ENCODE data around the gene PKP4.

Gene PKP4

DNA sequence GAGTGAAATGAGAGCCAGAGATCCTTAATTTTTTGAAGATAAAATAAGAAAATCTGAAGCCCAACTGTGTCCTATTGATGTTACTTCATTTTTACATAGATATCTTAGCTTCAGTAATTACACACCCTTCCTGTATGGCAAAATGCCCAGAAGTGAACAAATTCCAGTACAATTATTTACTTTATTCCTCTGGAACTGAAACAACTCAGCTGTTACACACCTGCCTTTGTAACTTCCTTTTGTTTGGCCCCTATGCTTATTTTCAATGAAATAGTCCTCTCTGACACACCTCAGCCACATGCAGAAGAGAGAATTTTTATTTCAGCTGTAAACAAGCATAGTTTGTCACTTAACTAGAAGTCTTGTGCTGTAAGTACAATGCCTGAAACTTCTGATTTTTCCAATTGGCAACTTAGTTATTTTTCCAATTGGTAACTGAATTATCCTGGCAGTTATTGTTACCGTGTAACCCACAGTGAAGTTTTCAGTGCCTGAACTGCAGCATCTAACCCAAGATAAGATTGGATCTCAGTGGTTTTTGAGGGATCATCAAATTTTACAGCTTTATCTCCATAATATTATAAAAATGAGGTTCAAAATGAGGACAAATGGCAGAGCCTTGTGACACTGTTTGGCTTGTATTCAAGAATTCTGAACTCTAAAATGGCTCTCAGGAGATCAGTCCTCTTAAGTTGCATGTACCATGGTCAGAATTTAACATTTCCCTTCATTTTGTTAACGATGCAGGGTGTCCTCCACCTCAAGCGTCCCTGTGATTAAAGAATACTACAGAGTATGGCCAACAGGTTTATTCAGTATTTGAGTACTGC lies 82.6 kb downstream of the PKP4 start:
- Mint-ChIP-seq H3K27ac (no peak overlapping the region), H3K9me3 (no peaks in the 10 kb centered on the region), H3K4me1 (no peaks in the 10 kb centered on the region), H3K36me3 (no peaks in the 10 kb centered on the region), H3K4me3 (no peak overlapping the region)
- ATAC-seq (no peak), DNase-seq (ENCODE audit: low spot score in 2 of 2) (no peak)

DNA sequence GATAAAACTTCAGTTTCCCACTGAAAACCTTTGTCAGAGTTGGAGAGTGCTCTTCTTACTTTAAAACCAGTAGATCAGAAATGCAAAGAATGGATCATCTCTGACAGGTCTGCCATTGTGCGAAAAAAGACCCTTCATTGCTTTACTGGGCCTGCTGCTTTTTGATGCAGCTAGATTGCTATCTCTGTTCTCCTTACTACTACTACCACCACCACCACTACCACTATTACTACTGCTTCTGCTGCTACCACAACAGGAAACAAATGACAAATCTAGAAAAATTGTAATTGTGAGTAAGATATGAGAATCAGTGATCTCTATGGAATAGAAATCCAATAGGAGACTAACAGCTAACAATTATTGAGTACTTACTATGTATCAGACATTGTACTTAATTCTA lies 85.8 kb downstream of the PKP4 start:
- DNase-seq (ENCODE audit: low spot score in 2 of 2) (no peak), ATAC-seq (peak; percentile 69)
- Mint-ChIP-seq H3K4me1 (no peaks in the 10 kb centered on the region), H3K36me3 (no peaks in the 10 kb centered on the region), H3K27ac (no peak overlapping the region), H3K4me3 (no peak overlapping the region), H3K9me3 (no peaks in the 10 kb centered on the region)

DNA sequence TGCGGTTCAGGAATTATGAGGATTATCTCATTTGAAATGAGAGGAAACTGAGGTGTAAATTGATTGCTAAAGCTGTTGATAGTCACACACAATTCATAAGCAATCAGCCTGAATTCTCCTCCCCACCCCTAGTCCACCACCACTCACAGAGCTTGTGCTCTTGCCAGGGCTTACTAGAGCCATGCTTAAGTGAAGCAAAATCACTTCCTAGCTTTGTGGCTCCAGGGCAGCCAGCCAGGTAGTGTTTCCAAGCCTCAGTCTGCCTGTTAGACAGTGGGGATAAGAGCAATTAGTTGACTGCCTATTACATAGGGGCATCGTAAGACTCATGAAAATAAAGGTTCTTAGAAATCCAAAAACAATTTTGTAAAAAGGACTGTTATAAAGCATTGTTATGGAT lies 87.2 kb downstream of the PKP4 start:
- H3K27ac Mint-ChIP-seq: no peak overlapping the region
- no peak overlapping the region for H3K4me3 Mint-ChIP-seq
- DNase-seq (ENCODE audit: low spot score in 2 of 2) (no peak), ATAC-seq (no peak)
- no peaks in the 10 kb centered on the region for H3K36me3 Mint-ChIP-seq
- no peaks in the 10 kb centered on the region for H3K4me1 Mint-ChIP-seq
- no peaks in the 10 kb centered on the region for H3K9me3 Mint-ChIP-seq

DNA sequence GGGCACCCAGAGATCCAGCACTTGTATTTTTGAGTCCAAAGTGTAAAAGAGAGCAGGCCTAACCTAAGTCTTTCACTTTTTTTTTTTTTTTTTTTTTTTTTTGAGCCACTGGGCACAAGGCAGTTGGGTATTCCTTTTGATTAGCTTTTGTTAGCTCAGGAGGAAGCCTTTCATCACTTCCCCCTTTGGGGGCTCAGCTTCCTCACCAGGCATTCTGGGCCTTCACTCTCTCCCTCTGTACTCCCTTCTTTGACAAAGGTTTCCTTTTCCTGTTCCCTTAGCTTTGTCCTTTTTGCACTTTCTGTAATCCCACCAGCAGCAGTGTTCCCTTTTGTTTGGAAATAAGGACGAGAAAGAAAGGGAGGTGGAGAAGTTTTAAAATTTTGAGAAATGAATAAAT lies 88.2 kb downstream of the PKP4 start:
- Mint-ChIP-seq H3K9me3 (no peaks in the 10 kb centered on the region), H3K4me1 (no peaks in the 10 kb centered on the region), H3K27ac (no peak overlapping the region), H3K4me3 (no peak overlapping the region), H3K36me3 (no peaks in the 10 kb centered on the region)
- no peak for ATAC-seq
- DNase-seq (ENCODE audit: low spot score in 2 of 2): no peak

DNA sequence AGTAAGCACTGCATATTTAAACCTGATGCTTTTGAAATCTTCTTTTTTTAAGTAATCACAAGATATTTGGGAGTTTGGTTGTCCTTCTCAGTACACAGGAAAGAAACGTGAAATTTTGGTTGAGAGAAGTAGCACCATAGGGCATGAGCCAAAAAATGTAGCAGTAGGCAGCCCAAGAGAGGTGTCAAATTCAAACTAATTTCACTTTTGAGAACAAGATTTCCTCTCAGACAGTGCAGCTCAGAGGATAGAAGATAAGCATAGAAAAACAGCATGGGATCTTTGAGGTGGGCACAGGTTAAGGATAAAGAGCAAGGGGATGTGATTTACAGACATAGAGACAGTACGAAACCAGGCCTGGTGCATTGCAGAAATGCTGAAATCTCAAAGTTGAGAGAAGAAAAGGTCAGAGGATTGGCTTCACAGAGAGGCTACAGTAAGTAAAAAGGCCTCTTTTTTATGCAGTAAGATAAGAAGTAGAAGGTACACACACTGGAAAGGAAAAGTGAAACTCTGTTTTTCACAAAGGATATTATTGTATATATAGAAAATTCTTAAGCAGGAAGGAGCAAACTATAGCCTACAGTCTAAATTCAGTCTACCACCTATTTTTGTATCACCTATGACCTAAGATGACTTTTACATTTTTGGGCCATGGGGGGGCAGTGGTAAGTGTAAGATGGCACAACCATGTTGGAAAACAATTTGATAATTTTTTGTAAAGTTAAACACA lies 89.8 kb downstream of the PKP4 start:
- Mint-ChIP-seq H3K4me3 (no peak overlapping the region), H3K27ac (no peak overlapping the region), H3K9me3 (no peaks in the 10 kb centered on the region), H3K4me1 (no peaks in the 10 kb centered on the region), H3K36me3 (no peaks in the 10 kb centered on the region)
- DNase-seq (ENCODE audit: low spot score in 2 of 2) (no peak), ATAC-seq (no peak)

DNA sequence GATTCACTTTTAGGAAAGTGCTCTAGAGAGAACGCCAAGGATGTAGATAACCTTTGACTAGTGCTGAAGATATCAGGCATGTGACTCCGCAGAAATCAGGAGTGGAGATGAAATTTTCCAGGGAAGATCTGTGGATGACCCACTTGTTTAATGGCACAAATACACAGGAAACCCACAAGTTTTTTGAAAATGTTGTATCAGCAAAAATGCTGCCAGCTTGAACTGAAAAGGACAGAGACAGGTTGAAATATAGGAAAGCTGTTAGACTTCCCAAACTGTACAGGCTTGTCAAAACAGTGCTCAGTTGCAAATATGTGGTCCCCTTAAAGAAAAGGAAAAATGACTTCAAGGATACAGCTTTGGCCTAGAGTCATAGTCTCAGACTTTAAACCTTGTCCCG lies 96.5 kb downstream of the PKP4 start:
- Mint-ChIP-seq H3K9me3 (no peaks in the 10 kb centered on the region), H3K36me3 (no peaks in the 10 kb centered on the region), H3K4me1 (no peaks in the 10 kb centered on the region), H3K4me3 (no peak overlapping the region), H3K27ac (no peak overlapping the region)
- no peak for ATAC-seq
- DNase-seq (ENCODE audit: low spot score in 2 of 2): no peak

DNA sequence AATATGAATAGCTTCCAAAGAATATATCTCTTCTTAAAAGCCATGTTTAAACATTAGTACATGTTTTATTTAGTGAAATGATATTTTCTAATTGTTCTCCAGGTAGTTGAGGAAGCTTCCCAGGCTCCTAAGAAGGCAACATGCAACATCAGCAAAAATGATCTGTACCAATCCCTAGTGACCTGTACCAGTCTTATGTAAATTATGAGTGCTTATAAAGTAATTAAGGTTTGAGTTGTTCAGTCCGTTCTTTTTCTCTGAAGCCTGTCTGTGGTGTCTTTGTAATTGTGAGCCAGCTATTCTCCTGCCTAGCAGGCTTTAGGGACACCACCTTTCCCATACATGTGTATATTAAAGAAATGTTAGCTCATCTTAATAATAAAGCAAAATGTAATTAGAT lies 98.2 kb downstream of the PKP4 start:
- H3K4me3 Mint-ChIP-seq: no peak overlapping the region
- no peaks in the 10 kb centered on the region for H3K9me3 Mint-ChIP-seq
- ATAC-seq: no peak
- DNase-seq (ENCODE audit: low spot score in 2 of 2): no peak
- H3K36me3 Mint-ChIP-seq: no peaks in the 10 kb centered on the region
- no peak overlapping the region for H3K27ac Mint-ChIP-seq
- H3K4me1 Mint-ChIP-seq: no peaks in the 10 kb centered on the region

DNA sequence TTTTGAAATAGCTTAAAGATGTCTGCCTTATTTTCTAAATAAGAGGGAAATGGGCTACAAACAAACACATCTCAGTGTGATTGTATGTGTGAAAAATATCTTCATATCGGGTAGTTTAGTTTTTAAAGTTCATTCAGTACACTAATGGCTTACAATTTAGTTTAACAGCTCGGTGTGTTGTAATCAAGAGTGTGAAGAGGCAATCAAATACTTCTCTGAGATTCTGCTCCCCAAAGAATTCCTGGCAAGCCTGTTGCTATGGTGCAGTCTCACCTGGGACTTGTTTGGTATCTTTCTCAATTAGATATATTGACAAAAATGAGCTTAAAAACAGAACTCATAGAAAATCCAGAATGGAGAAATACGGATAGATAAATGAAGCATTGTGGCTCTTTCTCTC lies 99.4 kb downstream of the PKP4 start:
- Mint-ChIP-seq H3K36me3 (no peaks in the 10 kb centered on the region), H3K9me3 (no peaks in the 10 kb centered on the region), H3K4me1 (no peaks in the 10 kb centered on the region), H3K27ac (no peak overlapping the region), H3K4me3 (no peak overlapping the region)
- ATAC-seq: no peak
- DNase-seq (ENCODE audit: low spot score in 2 of 2): no peak

DNA sequence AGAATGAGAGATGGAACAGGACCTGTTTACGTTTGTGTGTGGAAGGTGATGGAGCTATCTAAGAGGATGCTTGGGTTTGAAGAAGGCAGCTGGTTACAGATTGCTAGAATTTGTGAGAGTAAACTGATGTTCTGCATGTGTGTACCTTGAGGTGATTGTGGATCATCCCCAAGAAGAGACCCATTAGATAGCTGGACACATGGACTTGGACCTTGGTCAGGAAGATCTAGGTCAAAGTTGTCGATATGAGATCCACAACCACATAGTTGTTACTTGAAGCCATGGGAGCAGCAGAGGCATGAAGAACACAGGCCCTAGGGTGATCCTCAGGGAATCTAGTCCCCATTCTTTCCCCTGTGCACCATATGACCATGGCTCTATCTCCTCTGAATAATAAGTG lies 101.0 kb downstream of the PKP4 start:
- ATAC-seq: no peak
- no peaks in the 10 kb centered on the region for H3K9me3 Mint-ChIP-seq
- H3K36me3 Mint-ChIP-seq: no peaks in the 10 kb centered on the region
- DNase-seq (ENCODE audit: low spot score in 2 of 2): no peak
- H3K4me3 Mint-ChIP-seq: no peak overlapping the region
- H3K27ac Mint-ChIP-seq: no peak overlapping the region
- H3K4me1 Mint-ChIP-seq: no peaks in the 10 kb centered on the region

DNA sequence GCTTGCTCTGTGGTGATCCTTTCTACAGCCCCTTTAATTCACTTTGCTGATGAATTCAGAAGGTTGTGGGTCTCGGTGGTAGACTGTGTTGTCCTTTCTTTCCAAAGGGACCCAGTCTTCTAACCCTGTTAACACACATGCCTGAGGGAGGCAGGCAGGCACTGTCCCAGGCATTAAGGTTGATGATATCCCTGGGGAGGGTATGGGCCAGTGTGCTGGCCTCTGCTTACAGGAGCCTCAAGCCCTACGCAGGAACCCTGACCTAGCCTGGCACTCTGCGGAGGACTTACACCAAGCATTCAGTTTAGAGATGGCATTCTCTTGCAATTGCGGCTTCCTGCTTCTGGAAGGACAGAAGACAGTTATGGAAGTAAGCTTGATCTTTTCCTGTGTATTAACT lies 102.5 kb downstream of the PKP4 start:
- ATAC-seq (no peak), DNase-seq (ENCODE audit: low spot score in 2 of 2) (no peak)
- H3K4me3 Mint-ChIP-seq: no peak overlapping the region
- H3K4me1 Mint-ChIP-seq: no peaks in the 10 kb centered on the region
- H3K27ac Mint-ChIP-seq: no peak overlapping the region
- H3K36me3 Mint-ChIP-seq: no peaks in the 10 kb centered on the region
- no peaks in the 10 kb centered on the region for H3K9me3 Mint-ChIP-seq

DNA sequence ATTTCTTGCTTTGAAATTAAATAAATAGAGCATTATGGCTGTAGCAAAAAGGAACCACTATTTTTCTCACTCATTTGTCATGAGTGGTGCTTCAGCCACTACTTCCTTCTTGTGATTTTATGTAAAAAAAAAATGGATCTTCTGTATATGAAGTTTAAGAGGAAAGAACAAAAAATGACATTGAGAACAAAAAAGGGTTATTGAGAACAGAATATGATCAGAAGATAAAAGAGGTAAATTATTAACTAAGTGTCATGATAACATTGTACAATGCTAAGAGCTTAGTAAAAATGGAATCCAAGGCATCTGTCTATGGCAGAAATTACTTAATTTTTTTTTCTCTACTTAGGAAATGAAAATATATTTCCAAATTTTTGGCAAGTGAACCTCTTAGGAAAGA lies 103.5 kb downstream of the PKP4 start:
- Mint-ChIP-seq H3K4me1 (no peaks in the 10 kb centered on the region), H3K9me3 (no peaks in the 10 kb centered on the region), H3K27ac (no peak overlapping the region), H3K36me3 (no peaks in the 10 kb centered on the region), H3K4me3 (no peak overlapping the region)
- DNase-seq (ENCODE audit: low spot score in 2 of 2) (no peak), ATAC-seq (no peak)

DNA sequence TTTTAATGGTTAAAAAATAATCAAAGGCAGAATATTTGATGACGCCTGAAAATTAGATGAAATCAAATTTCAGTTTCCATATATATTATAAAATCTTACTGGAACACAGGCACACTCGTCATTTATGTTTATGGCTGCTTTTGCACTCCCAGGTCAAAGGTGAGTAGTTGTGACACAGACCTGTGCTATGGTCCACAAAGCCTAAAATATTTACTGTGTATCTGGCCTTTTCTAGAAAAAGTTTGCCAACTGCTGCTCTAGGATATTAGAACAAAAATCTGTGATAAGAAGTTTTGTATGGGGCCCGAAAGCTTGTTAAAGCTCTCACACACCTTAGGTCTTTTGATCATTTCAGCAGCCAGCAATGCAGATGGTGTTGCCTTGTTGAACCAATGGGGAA lies 104.3 kb downstream of the PKP4 start:
- Mint-ChIP-seq H3K27ac (no peak overlapping the region), H3K4me1 (no peaks in the 10 kb centered on the region)

DNA sequence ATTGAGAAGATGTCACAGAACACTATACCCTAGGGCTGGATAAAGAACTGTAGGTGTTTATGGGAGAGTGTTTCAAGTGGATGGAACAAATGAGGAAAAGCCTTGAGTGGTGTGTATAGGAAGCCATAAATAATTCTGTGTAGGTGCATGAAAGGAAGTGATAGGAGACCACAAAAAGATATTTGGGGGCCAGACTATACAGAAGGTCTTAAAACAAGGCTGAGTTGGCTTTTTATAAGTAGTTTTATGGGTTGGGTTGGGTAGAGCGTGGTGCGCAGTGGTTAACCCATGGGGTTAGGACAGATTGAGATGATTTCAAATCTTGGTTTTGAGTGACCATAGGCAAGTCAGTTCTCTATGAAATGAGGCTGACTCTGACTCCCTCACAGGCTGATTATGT lies 110.5 kb downstream of the PKP4 start:
- no peak for ATAC-seq
- no peak overlapping the region for H3K27ac Mint-ChIP-seq
- H3K4me1 Mint-ChIP-seq: no peaks in the 10 kb centered on the region
- H3K9me3 Mint-ChIP-seq: peaks cover 11% of the 10 kb centered on the region
- DNase-seq (ENCODE audit: low spot score in 2 of 2): no peak
- H3K36me3 Mint-ChIP-seq: no peaks in the 10 kb centered on the region
- no peak overlapping the region for H3K4me3 Mint-ChIP-seq

More for the DNA sequence above, 104.3 kb downstream of the PKP4 start:
- no peak for DNase-seq (ENCODE audit: low spot score in 2 of 2)
- Mint-ChIP-seq H3K4me3 (no peak overlapping the region), H3K9me3 (no peaks in the 10 kb centered on the region), H3K36me3 (no peaks in the 10 kb centered on the region)
- no peak for ATAC-seq

DNA sequence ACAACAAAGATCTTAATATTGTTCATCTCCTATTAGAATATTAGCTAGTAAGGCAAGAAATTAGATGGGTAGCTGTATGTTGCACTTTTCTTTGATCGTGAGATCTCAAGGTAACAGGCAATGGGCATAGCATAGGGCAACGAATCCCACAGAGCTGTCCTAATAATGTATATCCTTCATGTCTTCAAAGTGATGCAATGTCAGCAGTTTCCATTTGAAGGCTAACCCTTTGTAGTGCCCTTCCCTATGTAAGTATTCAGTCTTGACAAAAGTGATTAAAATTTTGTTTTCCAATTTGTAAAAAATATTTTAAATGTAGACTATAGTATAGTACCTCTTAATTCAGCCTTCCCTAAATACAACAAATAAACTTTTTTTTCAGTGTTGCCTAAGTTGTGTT lies 112.5 kb downstream of the PKP4 start:
- DNase-seq (ENCODE audit: low spot score in 2 of 2) (no peak), ATAC-seq (no peak)
- peaks cover 11% of the 10 kb centered on the region for H3K9me3 Mint-ChIP-seq
- no peak overlapping the region for H3K4me3 Mint-ChIP-seq
- H3K27ac Mint-ChIP-seq: no peak overlapping the region
- no peaks in the 10 kb centered on the region for H3K4me1 Mint-ChIP-seq
- no peaks in the 10 kb centered on the region for H3K36me3 Mint-ChIP-seq

DNA sequence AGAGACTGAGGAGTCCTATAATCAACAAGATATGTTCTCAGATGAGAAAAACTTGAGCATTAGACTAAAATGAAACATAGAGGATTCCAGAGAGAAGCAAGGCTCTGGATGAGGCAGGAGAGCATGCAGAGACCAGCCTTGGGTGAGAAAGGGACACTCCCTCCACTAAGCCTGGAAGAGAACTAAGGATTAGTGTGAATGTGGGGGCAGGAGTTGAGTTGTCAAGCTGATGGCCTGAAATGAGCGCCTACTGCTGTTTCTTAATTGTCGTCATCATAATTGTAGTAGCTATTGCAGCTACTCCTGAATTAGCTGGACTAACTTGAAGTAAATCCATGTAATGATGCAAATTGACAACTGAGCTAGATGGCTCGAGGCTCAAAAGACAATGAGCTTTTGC lies 114.1 kb downstream of the PKP4 start:
- no peak overlapping the region for H3K27ac Mint-ChIP-seq
- H3K4me1 Mint-ChIP-seq: no peaks in the 10 kb centered on the region

DNA sequence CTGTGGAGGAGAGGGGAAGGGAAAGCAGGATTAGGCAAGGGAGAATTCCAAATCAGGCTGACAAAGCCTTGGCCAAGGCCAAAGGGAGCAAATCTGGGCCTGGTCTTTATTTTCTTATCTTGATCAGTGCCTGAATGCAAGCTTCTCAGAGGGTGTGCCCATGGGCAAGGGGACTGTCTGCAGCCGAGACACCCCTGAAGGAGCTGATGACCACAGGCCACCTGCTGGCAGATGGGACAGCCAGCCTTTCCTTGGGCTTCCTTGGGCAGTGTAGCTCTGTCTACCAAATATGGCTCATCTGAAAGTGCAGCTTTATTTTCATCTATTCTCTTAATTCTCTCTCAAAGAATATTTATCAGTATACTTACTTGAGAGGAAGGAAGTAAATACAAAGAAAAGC lies 117.0 kb downstream of the PKP4 start:
- no peak for ATAC-seq

More for the DNA sequence above, 114.1 kb downstream of the PKP4 start:
- Mint-ChIP-seq H3K9me3 (peaks cover 11% of the 10 kb centered on the region), H3K36me3 (no peaks in the 10 kb centered on the region), H3K4me3 (no peak overlapping the region)
- ATAC-seq (no peak), DNase-seq (ENCODE audit: low spot score in 2 of 2) (no peak)

More for the DNA sequence above, 117.0 kb downstream of the PKP4 start:
- Mint-ChIP-seq H3K4me3 (no peak overlapping the region), H3K27ac (no peak overlapping the region), H3K9me3 (peaks cover 7% of the 10 kb centered on the region), H3K4me1 (no peaks in the 10 kb centered on the region), H3K36me3 (no peaks in the 10 kb centered on the region)
- no peak for DNase-seq (ENCODE audit: low spot score in 2 of 2)

Measured in stimulated activated effector memory CD8-positive, alpha-beta T cell treated with anti-CD3 and anti-CD28 coated beads, Interleukin-12 subunit alpha, Interleukin-12 subunit beta, amount 100 ng/mL, for 72 hours (primary cell).